Cortex of kidney (tissue), 1 donor: ENCODE data around the gene MRFAP1.
"Not testable (repeated sequence)": the region's sequence is repeated elsewhere in the genome, so short reads cannot be mapped to it uniquely, and the experiment has no call there.

Source experiments
- DNase-seq: peaks from one replicate; lab custom pipeline; 2025; lab: John Stamatoyannopoulos, UW

Gene MRFAP1

DNA sequence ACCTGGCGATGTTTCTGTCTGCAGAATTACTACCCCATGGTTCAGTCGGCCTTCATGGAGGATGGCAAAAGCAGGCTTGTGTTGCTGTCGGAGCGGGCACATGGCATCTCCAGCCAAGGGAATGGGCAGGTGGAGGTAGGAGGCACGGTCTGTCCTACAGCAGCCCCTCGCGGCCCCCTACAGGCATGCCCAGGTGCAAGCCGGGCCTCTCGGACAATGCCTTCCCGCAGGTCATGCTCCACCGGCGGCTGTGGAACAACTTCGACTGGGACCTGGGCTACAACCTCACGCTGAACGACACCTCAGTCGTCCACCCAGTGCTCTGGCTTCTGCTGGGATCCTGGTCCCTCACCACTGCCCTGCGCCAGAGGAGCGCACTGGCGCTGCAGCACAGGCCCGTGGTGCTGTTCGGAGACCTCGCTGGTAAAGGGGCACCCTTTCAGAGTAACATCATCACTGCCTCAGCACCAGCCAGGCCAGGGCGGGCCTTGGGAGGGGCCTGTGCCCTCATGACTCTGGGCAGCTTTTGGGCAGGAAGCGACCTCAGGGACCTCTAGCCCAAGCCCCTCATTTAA is 29.5 kb upstream of the MRFAP1 start:
- DNase-seq = no peak

DNA sequence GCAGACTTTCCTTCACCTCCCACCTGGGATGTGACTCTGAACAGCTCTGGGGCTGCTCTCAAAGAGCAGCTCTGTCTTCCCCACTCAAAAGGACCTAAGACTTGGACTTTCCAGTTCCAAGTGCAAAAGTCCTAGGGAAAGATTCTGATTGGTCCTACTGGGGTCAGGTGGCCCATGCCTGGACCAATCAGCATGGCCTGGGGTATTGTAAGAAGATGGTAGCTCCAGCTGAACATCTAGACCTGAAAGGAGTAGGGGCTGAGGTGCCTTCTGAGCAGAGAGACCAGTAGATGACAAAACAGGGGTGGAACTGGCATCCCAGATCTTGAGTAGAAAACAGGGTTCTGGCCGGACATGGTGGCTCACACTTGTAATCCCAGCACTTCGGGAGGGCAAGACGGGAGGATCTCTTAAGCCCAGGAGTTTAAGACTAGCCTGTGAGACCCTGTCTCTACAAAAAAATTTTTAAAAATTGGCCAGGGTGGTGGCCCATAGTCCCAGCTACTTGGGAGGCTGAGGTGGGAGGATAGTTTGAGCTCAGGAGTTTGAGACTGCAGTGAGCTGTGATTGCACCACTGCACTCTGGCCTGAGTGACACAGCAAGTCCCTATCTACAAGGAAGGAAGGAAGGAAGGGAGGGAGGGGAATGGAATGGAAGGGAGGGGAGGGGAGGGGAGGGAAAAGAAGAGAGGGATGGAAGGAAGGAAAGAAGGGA is 27.4 kb upstream of the MRFAP1 start:
- DNase-seq = no peak

DNA sequence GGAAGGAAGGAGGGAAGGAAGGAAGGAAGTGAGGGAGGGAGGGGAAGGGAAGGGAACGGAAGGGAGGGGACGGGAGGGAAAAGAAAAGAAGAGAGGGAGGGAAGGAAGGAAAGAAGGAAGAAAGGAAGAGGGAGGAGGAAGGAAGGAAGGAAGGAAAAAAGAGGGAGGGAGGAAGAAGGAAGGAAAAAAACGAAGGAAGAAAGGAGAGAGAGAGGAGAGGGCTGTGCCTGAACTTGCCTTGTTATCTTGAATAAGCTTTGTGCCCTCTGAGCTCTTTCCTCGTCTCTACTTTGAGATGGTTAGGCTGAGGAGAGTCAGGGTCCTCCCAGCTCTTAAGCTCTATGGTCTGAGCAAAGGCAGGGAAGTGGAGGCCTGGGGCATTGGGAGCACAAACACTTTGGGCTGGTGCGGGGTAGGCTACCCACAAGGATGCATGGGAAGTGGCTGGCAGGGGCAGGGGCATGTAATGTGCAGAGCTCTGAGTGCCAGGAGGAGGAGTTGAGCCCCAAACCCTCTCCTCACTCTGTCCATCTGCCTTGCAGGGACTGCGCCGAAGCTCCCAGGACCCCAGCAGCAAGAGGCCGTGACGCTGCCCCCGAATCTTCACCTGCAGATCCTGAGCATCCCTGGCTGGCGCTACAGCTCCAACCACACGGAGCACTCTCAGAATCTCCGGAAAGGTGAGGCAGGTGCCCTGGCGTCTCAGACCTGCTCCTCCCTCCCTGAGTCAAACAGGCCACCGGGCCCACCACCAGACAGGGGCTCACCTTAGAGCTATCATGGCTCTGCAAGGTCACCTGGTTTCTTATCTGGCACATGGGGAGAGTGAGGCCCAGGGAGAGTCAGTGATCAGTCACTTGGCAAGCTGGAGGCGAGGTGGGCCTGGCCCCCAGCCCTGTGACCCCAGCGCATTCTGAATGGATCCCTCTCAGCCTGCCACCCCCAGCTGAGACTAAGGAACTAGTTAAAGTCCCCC is 26.5 kb upstream of the MRFAP1 start:
- no peak for DNase-seq

DNA sequence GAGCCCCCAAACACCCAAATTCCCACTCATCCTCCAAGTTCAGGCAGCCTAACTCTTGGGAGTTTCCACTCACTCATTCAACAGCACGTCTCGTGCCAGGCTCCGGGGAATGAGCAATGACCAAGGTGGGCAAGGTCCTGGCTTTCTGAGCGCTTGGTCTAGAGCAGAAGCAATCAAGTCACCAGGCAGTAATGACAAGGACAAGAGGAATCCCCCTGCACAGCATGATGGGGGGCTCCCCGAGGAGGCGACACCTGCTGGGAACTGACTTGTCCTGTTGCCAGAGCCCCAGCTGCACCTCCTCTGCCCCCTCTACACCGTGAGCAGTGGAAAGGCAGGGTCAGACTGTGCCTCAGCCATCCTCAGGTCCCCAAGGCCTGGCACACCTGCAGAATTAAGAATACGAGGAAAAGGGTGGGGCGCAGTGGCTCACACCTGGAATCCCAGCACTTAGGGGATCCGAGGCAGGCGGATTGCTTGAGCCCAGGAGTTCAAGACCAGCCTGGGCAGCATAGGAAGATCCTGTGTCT is 25.7 kb upstream of the MRFAP1 start:
- DNase-seq = no peak

DNA sequence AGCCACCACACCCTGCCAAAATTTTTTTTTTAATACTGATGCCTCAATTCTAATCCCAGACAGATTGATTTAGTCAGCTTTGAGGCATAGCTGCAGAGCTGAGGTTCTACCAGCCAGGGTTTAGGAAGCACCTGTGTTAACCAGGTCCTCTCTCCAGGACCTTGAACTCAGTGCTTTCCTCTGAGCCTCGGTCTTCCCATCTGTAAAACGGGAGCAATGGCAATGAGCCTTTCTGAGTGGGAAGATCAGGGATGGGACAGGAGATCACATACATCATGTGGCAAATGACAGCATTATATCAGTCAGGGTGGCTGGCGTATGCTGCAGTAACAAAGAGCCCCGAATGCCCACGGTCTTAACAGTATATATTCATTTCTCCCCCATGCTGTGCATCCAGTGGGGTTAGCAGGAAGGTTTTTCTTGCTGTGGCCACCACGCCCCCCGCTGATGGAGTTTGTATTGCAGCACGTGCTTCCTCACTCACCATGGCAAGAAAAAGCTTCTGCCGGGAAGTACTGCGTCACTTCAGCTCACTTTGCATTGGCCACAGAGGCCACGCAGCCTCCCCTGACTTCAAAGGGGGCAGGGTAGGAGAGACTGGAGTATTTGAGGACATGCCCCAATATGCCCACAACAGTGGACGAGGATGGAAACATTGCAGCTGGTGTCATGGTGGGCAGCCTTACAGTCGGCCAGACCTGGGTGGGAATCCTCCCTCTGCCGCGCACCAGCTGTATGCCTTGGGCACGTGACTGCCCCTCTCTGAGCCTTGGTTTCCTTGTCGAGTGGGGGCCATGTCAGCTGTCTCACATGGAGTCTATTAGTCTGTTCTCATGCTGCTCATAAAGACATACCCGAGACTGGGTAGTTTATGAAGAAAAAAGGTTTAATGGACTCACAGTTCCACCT is 24.1 kb upstream of the MRFAP1 start:
- no peak for DNase-seq

- DNase-seq = no peak
Observed at GRCh38 chr4:6617246-6617645, 23.2 kb upstream of the MRFAP1 start.

DNA sequence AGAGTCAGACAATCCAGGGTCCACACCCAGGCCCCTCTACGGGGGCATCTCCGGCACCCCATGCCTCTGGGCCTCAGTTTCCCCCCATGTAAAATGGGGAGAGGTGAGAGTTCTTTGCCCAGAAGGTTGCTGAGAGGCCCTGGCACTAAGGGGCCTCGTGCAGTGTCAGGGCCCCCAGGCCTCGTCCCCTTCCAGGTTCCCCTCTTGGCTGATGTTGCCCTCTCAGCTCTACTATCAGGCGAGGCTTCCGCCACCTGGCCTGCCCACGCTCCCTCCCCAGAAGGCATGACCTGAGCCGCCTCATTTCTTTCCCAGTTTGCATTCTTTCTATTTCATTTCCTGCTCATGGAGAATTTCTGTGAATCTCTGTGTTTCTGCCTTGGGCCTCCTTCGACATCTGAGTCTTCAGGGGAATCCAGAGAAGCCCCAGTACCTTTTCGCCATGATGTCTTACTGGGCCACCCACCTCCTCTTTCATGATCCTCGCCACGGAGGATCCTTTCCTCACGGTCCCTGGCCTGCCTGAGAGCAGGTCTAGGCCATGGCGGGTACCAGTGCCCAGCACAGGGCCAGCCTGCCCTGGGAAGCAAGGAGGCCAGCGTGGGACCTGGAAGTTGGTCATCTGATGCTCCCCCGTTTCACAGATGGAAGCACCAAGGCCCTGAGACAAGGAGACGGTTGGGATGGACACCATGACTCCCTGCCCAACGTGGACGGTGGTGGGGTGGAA is 21.9 kb upstream of the MRFAP1 start:
- no peak for DNase-seq

DNA sequence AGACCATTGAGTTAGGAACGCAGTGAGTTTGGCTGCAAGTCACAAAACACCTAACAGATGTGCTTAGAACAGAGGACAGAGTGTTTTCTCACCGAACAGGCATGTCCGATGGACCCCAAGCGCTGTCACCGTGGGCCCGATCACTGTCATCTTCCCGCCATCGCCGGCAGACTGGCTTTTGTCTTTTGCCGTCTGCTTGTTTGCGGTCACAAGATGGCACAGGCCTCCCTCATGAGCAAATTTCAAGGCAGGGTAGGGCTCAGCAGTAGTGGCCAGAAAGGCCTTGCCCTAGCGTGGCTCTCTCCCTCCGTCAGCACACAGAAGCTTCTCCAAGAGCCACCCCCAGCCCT is 21.4 kb upstream of the MRFAP1 start:
- DNase-seq = no peak

GRCh38 chr4:6619466-6620255 is 20.8 kb upstream of the MRFAP1 start:
- DNase-seq = no peak

GRCh38 chr4:6620296-6620695 is 20.2 kb upstream of the MRFAP1 start:
- no peak for DNase-seq

GRCh38 chr4:6620891-6621555 is 19.5 kb upstream of the MRFAP1 start:
- no peak for DNase-seq

- DNase-seq = no peak
Observed at GRCh38 chr4:6621556-6621927, 18.9 kb upstream of the MRFAP1 start.

- no peak for DNase-seq
Observed at GRCh38 chr4:6622744-6623143, 17.7 kb upstream of the MRFAP1 start.

DNA sequence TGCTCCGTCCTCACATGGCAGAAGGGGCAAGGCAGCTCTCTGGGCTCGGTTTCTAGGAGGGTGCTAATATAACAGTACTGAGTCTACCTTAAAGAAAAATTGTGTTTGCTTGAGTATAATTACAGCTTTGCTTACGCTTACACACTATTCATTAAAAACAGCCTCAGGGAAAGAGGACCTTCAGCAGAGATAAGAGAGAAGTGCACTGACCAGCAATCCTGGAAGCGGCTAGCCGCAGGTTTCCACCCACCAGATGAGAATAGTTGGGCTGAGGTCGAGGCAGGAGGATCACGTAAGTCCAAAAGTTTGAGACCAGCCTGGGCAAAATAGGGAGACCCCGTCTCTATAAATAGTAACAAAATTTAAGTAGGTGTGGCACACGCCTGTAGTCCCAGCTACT is 15.2 kb upstream of the MRFAP1 start:
- no peak for DNase-seq

- no peak for DNase-seq
Observed at GRCh38 chr4:6626066-6626465, 14.4 kb upstream of the MRFAP1 start.

GRCh38 chr4:6627832-6628231 is 12.7 kb upstream of the MRFAP1 start:
- DNase-seq = no peak

DNA sequence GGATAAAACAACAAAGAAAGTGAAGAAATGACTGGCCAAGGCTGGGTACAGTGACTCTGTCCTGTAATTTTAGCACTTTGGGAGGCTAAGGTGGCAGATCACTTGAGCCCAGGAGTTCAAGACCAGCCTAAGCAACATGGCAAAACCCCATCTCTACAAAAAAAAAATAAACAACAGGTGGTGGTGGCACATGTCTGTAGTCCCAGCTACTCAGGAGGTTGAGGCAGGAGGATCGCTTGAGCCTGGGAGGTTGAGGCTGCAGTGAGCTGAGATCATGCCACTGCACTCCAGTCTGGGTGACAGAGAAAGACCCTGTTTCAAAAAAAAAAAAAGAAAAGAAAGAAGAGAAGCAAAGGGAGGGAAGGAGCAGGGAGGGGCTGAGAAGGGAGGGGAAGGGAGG is 12.0 kb upstream of the MRFAP1 start:
- DNase-seq = not testable (repeated sequence)

- DNase-seq = no peak
Observed at GRCh38 chr4:6632125-6632524, 8.4 kb upstream of the MRFAP1 start.

DNA sequence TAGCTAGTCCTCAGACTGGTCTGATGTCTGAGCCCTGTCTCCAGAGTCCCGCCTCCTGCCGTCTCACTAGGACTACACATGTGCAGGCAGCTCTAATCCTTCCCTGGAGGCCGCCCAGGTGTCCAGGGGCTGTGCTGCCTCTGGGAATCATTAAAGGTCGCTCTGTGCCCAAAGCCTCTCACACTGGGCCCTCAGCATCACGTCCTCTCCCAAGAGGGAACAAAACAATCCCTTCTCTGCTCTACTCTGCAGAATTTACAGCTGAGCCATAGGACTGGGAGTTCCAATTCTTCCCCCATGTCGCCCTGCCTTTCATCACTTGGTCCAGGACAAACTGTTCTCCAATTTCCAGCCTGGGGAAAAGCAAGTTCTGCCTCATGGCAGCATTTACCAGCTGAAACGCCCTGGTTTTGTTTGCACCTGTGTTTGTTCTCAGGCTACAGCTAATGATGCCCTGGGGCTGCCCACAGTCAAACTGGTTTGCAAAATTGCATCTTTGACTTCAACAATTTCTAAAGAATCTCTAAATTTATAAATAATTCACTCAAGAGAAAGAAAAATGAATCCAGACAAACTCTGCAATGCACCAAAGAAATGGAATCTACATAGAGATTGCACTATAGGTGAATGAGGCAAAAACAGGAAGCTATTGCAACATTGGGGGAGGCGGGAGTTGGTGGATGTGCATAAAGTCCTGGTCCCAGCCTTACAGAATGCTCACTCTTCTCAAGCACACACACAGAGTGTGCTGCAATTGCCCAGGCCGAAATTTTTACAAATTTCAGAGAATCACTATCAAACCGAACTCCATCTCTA is 7.2 kb upstream of the MRFAP1 start:
- DNase-seq = no peak
